Sciatic nerve (tissue), 2 donors: ENCODE data around the gene FOCAD. TPM values are rescaled to one million over a fixed set of nuclear protein-coding genes. Genes with fewer than 3 reads are reported as not detected.
A peak's percentile ranks its signal among the peaks of the same experiment; 100 is the strongest.
"Not testable (repeated sequence)": the region's sequence is repeated elsewhere in the genome, so short reads cannot be mapped to it uniquely, and the experiment has no call there.

Experiments
- ATAC-seq: fragments of 200-7000 bp; cut with Tn5 transposase; one replicate; pipeline ENCODE4 v1.9.1; 2020; ENCODE audit warnings: mild to moderate bottlenecking, moderate library complexity
- DNase-seq: peaks from one replicate; pipeline ENCODE4 v3.0.0-alpha.2; 2020; ENCODE audit warnings: low spot score
- intact Hi-C: fragments of 100-400 bp; cut with DNase I; formaldehyde crosslinking; loops from one replicate; pipeline ENCODE4 v1.14.2; 2022
- total RNA-seq: library from RNA; stranded (reverse); fragmentation: NEBNext Ultra II Directional; extraction: Animal tissue kit (Norgen Biotek cat#: 25700); gene quantifications from one replicate; pipeline ENCODE4 v1.2.1, GENCODE V29; 2021
- donor health status: DM: no; HTN: no; CAD: no.
- donor health status: DM: no; HTN: no; CAD: no.

FOCAD gene
- 22.5 TPM for total RNA-seq

- intact Hi-C loops, result loop anchor here (10.0 kb wide), 1 partner anchor 59 kb away; the partner anchor contains the start of gene MLLT3
- peak; percentile 97 for DNase-seq
- ATAC-seq, result peak; percentile 99
Measured at GRCh38 chr9:20684035-20684874, at the start of gene FOCAD. FOCAD (plus strand) TSS chr9:20684259; CDS start chr9:20715354, 31,095 bp downstream.

GRCh38 chr9:20634895-20635294 is 49.2 kb upstream of the FOCAD start:
- ATAC-seq, result no peak
- intact Hi-C loops, result loop anchor here (5.0 kb wide), 1 partner anchor 67 kb away; no protein-coding TSS in a partner anchor
- no peak for DNase-seq

- ATAC-seq, result no peak
- intact Hi-C loops, result loop anchor here (5.0 kb wide), 1 partner anchor 65 kb away; no protein-coding TSS in a partner anchor
Measured at GRCh38 chr9:20636888-20637440, 47.1 kb upstream of the FOCAD start.

GRCh38 chr9:20640331-20641187 is 43.5 kb upstream of the FOCAD start:
- DNase-seq (peak; percentile 74), ATAC-seq (no peak)
- intact Hi-C loops, result no loop called here

More at GRCh38 chr9:20636888-20637440, 47.1 kb upstream of the FOCAD start:
- no peak for DNase-seq

GRCh38 chr9:20642045-20642444 is 42.0 kb upstream of the FOCAD start:
- DNase-seq (no peak), ATAC-seq (no peak)
- intact Hi-C loops, result no loop called here

- ATAC-seq (no peak), DNase-seq (no peak)
- intact Hi-C loops, result no loop called here
Measured at GRCh38 chr9:20643660-20644059, 40.4 kb upstream of the FOCAD start.

GRCh38 chr9:20646656-20647055 is 37.4 kb upstream of the FOCAD start:
- DNase-seq (no peak), ATAC-seq (no peak)
- intact Hi-C loops, result no loop called here

- ATAC-seq (no peak), DNase-seq (no peak)
- intact Hi-C loops, result no loop called here
Measured at GRCh38 chr9:20649381-20649780, 34.7 kb upstream of the FOCAD start.

GRCh38 chr9:20650313-20650712 is 33.7 kb upstream of the FOCAD start:
- ATAC-seq (no peak), DNase-seq (no peak)
- intact Hi-C loops, result no loop called here

- intact Hi-C loops, result no loop called here
- DNase-seq (no peak), ATAC-seq (no peak)
Measured at GRCh38 chr9:20650750-20651299, 33.2 kb upstream of the FOCAD start.

- no peak for DNase-seq
- ATAC-seq, result no peak
- intact Hi-C loops, result no loop called here
Measured at GRCh38 chr9:20651939-20652338, 32.1 kb upstream of the FOCAD start.

GRCh38 chr9:20658246-20658667 is 25.8 kb upstream of the FOCAD start:
- DNase-seq, result not testable (repeated sequence)

GRCh38 chr9:20658677-20659473 is 25.2 kb upstream of the FOCAD start:
- intact Hi-C loops, result no loop called here
- peak; percentile 22 for ATAC-seq
- no peak for DNase-seq

More at GRCh38 chr9:20658246-20658667, 25.8 kb upstream of the FOCAD start:
- intact Hi-C loops, ATAC-seq: not testable (repeated sequence)

- ATAC-seq (no peak), DNase-seq (no peak)
- intact Hi-C loops, result no loop called here
Measured at GRCh38 chr9:20659474-20659967, 24.5 kb upstream of the FOCAD start.

GRCh38 chr9:20662156-20662555 is 21.9 kb upstream of the FOCAD start:
- intact Hi-C loops, result no loop called here
- ATAC-seq (no peak), DNase-seq (no peak)

- DNase-seq (no peak), ATAC-seq (no peak)
- intact Hi-C loops, result no loop called here
Measured at GRCh38 chr9:20663133-20663532, 20.9 kb upstream of the FOCAD start.

- intact Hi-C loops, result no loop called here
- no peak for ATAC-seq
Measured at GRCh38 chr9:20664501-20664900, 19.6 kb upstream of the FOCAD start.

GRCh38 chr9:20670395-20670794 is 13.7 kb upstream of the FOCAD start:
- ATAC-seq (no peak), DNase-seq (no peak)
- intact Hi-C loops, result no loop called here

More at GRCh38 chr9:20664501-20664900, 19.6 kb upstream of the FOCAD start:
- no peak for DNase-seq
